Ammon's horn (tissue), 1 donor: ENCODE results near the gene LRRC1.
"Not testable (repeated sequence)": the region's sequence is repeated elsewhere in the genome, so short reads cannot be mapped to it uniquely, and the experiment has no call there.

ENCODE experiments used
- DNase-seq: peaks from one replicate; pipeline ENCODE4 v3.0.0-alpha.2; 2016; ENCODE audit warnings: low spot score

LRRC1 gene

GRCh38 chr6:53794720-53795339, at the start of gene LRRC1:
Gene LRRC1, plus strand, starts transcription at chr6:53795005. Its CDS starts 252 bp downstream, at chr6:53795257.
- peak; percentile 89 for DNase-seq

GRCh38 chr6:53746442-53747103, 48.2 kb upstream of the LRRC1 start:
- DNase-seq: no peak

GRCh38 chr6:53750052-53750650, 44.7 kb upstream of the LRRC1 start:
- DNase-seq: no peak

GRCh38 chr6:53751417-53751816, 43.4 kb upstream of the LRRC1 start:
- DNase-seq: no peak

- no peak for DNase-seq
These were observed 42.4 kb upstream of the LRRC1 start for GRCh38 chr6:53752440-53752839.

GRCh38 chr6:53752856-53753255, 41.9 kb upstream of the LRRC1 start:
- DNase-seq: no peak

GRCh38 chr6:53754330-53754729, 40.5 kb upstream of the LRRC1 start:
- no peak for DNase-seq

GRCh38 chr6:53756396-53756795, 38.4 kb upstream of the LRRC1 start:
- DNase-seq: no peak

- DNase-seq: peak; percentile 56
These were observed 36.3 kb upstream of the LRRC1 start for GRCh38 chr6:53758496-53758895.

- no peak for DNase-seq
These were observed 33.8 kb upstream of the LRRC1 start for GRCh38 chr6:53761036-53761435.

GRCh38 chr6:53765270-53765669, 29.5 kb upstream of the LRRC1 start:
- DNase-seq: no peak

GRCh38 chr6:53766930-53767329, 27.9 kb upstream of the LRRC1 start:
- DNase-seq: no peak

GRCh38 chr6:53767941-53768340, 26.9 kb upstream of the LRRC1 start:
- DNase-seq: no peak

- no peak for DNase-seq
These were observed 26.2 kb upstream of the LRRC1 start for GRCh38 chr6:53768636-53769035.

GRCh38 chr6:53770780-53771249, 24.0 kb upstream of the LRRC1 start:
- DNase-seq: no peak

- no peak for DNase-seq
These were observed 22.8 kb upstream of the LRRC1 start for GRCh38 chr6:53771785-53772624.

GRCh38 chr6:53773044-53773696, 21.6 kb upstream of the LRRC1 start:
- DNase-seq: no peak

GRCh38 chr6:53776152-53776551, 18.7 kb upstream of the LRRC1 start:
- not testable (repeated sequence) for DNase-seq

- DNase-seq: not testable (repeated sequence)
These were observed 9.8 kb upstream of the LRRC1 start for GRCh38 chr6:53784991-53785390.

- no peak for DNase-seq
These were observed 8.0 kb upstream of the LRRC1 start for GRCh38 chr6:53786832-53787231.

- DNase-seq: no peak
These were observed 3.9 kb upstream of the LRRC1 start for GRCh38 chr6:53790886-53791285.

- DNase-seq: no peak
These were observed 2.8 kb upstream of the LRRC1 start for GRCh38 chr6:53792016-53792415.
